AG04449 (cell line): ENCODE data around the gene ASB4.

ENCODE experiments used
- CTCF ChIA-PET: fragments of 350-600 bp; formaldehyde crosslinking; extraction: SDS; loops from one replicate; lab custom pipeline; 2021; ENCODE audit warnings: antibody characterized with exemption; lab: Yijun Ruan, JAX
- POLR2A ChIA-PET: fragments of 400-600, 350-600 bp; formaldehyde crosslinking; extraction: SDS; loops from one replicate; lab custom pipeline; 2020; ENCODE audit warnings: antibody characterized with exemption, inconsistent platforms; lab: Yijun Ruan, JAX
- DNase-seq: peaks from one replicate; pipeline ENCODE4 v3.0.0-alpha.2; 2010; ENCODE audit warnings: low read depth, low spot score
- H3K4me3 ChIP-seq: 2 replicates; pipeline ENCODE4 v1.5.1; 2011; ENCODE audit warnings: low read depth, mild to moderate bottlenecking, control low read depth, low read length
- TF ChIP-seq, protein P1 (sequence below): IDR thresholded peaks from one replicate; pipeline ENCODE4 v1.5.1; 2011; ENCODE audit warnings: mild to moderate bottlenecking, moderate library complexity, low read length, control low read depth, inconsistent platforms; ENCODE audit not compliant: insufficient read depth; ENCODE audit errors: missing control alignments

The ASB4 gene

DNA sequence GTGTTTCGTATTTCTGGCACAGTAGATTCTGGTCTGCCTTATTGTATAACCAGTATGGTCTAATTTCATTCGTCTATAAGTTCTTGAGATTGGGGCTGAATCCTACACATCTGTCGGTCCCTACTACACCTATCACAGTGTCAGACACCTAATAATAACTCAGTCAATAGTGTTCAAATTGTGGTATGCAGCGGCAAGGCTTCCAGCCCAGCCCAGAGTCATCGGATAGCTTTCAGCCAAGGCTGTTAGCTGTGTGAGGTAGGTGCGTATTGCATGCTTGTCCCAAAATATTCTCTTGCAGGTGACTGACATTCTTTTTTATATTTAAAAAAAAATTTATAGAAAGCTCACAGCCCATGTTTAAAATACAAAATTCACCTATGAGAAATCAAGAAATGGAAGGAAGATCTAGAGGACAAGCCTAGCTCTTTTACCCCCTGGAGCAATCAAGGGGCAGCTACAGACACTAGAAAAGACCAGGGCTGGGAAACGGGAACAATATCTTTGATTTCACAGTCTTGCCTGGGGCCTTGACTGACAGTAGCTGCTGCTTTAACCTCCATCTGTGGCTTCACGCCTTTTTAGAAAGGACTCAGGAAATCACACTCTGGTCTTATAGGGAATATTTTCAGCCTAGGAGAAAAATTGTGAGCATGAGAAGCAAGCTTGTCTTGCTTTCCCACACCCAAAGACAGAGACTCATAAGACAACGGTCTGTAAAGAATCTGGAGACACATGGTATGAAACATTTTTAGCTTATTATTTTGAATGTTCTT is 9.5 kb upstream of the ASB4 start:
- TF ChIP-seq, protein P1, sequence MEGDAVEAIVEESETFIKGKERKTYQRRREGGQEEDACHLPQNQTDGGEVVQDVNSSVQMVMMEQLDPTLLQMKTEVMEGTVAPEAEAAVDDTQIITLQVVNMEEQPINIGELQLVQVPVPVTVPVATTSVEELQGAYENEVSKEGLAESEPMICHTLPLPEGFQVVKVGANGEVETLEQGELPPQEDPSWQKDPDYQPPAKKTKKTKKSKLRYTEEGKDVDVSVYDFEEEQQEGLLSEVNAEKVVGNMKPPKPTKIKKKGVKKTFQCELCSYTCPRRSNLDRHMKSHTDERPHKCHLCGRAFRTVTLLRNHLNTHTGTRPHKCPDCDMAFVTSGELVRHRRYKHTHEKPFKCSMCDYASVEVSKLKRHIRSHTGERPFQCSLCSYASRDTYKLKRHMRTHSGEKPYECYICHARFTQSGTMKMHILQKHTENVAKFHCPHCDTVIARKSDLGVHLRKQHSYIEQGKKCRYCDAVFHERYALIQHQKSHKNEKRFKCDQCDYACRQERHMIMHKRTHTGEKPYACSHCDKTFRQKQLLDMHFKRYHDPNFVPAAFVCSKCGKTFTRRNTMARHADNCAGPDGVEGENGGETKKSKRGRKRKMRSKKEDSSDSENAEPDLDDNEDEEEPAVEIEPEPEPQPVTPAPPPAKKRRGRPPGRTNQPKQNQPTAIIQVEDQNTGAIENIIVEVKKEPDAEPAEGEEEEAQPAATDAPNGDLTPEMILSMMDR, result no peak
- CTCF ChIA-PET, result interaction anchor here (0.9 to 6.3 kb wide), 43 partner anchors 9 to 1261 kb away, joined by 3 to 97 read pairs (median 4); partner anchors contain the start of genes ASB4 and PON2

DNA sequence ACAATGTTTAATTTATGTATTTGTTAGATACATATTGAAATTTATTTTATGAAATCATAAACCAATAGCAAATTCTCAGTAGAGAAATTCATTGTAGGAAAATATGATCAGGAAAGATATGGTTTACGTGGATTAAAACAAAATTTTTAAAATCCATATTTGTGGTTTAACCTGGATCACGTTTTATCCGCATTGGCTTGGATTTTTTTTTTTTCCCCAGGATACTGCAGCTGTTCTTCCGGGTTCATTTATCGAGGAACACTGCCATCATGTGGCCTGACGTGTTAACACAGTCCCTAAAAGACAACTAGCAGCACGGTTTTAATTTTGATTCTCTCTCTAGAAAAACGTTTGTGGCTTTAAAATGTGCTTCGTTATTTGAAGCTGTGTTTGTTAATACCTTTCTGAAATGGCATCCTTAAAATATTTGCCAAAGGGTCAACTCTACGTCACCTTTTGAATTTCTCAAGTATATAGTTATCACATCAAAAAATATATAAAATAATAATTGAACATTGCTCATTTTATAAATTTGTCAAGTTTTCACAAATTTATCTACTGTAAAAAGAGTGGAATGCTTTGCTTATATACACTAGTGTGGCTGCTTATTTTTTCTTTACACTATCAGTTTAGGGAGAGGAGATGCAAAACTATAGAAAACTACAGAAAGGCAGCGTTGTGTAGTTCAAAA is 8.7 kb upstream of the ASB4 start:
- no peak overlapping the region for H3K4me3 ChIP-seq
- CTCF ChIA-PET, result interaction anchor here (0.7 to 6.3 kb wide), 48 partner anchors 9 to 1262 kb away, joined by 3 to 97 read pairs (median 4); partner anchors contain the start of genes ASB4 and PON2
- POLR2A ChIA-PET, result no interaction called here
- TF ChIP-seq, protein P1, result peak; percentile 55
- no peak for DNase-seq

More for the DNA sequence above, 9.5 kb upstream of the ASB4 start:
- POLR2A ChIA-PET, result no interaction called here
- DNase-seq, result no peak
- no peak overlapping the region for H3K4me3 ChIP-seq

DNA sequence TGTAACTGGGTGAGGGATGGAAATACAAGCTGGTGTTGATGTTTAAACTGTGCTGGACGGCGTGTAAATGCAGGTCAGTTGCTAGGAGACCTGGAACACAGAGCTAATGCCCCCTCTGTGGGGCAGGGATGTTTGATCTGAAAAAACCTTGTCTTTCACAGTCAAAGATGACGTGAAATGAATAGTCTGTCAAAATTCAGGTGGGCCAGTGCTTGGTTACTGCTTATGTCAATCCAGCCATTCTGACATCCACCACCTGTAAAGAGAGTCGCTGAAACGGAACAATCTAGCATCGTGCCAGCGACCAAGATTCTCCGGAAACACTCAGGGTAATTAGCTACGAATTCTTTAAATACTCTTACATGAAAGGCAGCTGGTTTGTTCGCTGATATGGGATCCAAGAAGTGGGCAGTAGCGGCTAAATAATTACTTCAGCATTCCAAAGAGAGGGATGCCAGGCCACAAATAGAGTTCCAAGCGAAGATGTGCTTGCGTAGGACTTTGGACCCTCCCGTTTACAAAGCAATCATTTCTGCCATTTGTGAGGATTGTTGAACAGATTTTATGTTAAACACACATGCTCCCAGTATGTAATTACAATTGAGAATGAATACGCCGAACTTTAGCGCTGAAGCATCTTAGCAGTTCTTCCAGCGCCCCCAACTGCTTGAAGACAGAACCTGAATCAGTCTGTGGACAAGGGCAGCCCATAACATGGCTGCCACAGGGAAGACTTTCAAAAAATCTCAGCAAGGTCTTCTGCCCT is 7.3 kb upstream of the ASB4 start:
- TF ChIP-seq, protein P1, result peak; percentile 45
- DNase-seq, result no peak
- no peak overlapping the region; the same call in 1 of the 2 replicates for H3K4me3 ChIP-seq
- CTCF ChIA-PET, result interaction anchor here (0.6 to 6.3 kb wide), 16 partner anchors 8 to 1030 kb away, joined by 3 to 97 read pairs (median 4); partner anchors contain the start of gene ASB4
- POLR2A ChIA-PET, result no interaction called here

DNA sequence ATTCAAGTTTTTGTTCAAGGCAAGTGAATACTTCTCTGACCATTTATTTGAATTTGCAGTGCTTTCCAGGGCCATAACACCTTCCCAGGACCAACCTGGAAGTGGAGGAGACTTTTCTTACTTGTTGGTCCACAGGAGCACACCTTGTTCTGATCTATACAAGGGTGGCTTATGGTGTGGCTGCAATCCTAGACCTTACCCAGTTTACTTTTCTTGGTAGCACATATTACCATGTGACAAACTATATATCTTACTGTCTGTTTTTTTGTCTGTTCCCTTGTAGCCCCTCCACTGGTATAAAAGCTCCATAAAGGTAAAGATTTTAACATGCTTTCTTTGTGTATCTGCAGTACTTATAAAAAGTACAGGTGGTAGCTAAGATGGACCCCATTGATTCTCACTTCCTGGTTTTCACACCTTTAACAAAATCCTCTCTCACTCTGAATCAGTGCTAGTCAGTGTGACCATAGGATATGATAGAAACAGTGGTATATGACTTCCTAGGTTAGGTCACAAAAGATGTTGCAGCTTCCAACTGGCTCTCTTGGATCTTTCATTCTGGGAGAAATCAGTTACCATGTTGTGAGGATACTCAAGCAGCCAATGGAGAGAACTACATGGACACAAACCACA is 5.6 kb upstream of the ASB4 start:
- ChIA-PET CTCF (interaction anchor here (1.0 to 6.3 kb wide), 3 partner anchors 23 to 1032 kb away, joined by 3 to 97 read pairs (median 3); no protein-coding TSS in a partner anchor), POLR2A (no interaction called here)
- no peak for DNase-seq
- TF ChIP-seq, protein P1, result no peak
- H3K4me3 ChIP-seq, result no peak overlapping the region

DNA sequence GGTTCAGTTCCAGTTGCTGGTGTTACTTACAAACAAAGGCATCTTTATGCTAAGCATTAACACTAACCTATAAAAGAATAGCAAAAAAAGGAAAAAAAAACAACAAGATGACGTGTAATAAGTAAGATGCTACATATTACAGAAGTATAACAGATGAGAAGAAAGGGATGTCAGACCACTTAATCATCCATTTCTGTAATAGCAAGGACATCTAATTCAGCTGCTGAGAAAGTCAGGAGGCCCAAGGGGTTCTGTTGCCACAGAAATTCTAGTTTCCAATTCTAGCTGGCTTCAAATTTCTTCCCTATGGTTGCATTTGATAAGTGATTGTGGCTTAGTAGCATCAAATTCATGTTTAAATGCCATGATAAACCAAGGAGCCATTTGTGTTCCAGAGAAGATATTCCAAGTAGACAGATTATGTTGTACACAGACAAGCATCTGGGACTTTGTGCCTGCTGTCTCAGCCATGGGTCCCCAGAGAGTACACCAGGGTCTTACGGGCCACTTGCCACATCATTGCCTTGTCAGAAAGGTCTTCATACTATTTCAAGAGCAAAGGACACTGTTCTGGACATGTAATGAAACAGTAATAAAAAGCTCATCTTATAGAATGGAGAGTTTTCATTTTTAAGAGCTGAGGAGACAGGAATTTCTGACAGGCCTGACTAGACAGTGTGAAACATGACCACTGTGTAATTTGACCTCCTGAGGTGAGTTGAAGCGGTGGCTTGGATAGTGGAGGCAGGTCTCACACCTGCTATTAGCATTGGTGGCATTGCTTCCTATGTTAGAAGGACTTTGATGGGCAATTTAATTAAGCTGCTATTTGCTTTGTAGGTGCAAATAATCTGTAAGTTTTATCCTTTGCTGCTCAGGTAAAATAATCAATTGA is 4.2 kb upstream of the ASB4 start:
- ChIA-PET POLR2A (no interaction called here), CTCF (interaction anchor here (1.0 to 1.6 kb wide), 6 partner anchors 9 to 1032 kb away, joined by 3 to 5 read pairs (median 4); no protein-coding TSS in a partner anchor)
- no peak for DNase-seq

More for the DNA sequence above, 4.2 kb upstream of the ASB4 start:
- TF ChIP-seq, protein P1, result no peak
- H3K4me3 ChIP-seq, result no peak overlapping the region
